Smooth muscle cell (in vitro differentiated cells): Measurements from ENCODE around the gene NKTR. TPM values are rescaled to one million over a fixed set of nuclear protein-coding genes. Genes with fewer than 3 reads are reported as not detected.

Source experiments
- DNase-seq: peaks from one replicate; lab custom pipeline; 2025; ENCODE audit not compliant: unreplicated experiment; lab: John Stamatoyannopoulos, UW
- H2AFZ ChIP-seq: fragments of 200-600 bp; sonication (generic); 2 replicates; pipeline ENCODE4 v1.6.0; 2016; ENCODE audit warnings: antibody characterized with exemption, low read depth, mild to moderate bottlenecking
- H3F3A ChIP-seq: fragments of 200-600 bp; sonication (generic); 2 replicates; pipeline ENCODE4 v1.6.0; 2017; ENCODE audit warnings: antibody characterized with exemption, low read depth
- H3K27ac ChIP-seq: fragments of 200-600 bp; sonication (generic); 2 replicates; pipeline ENCODE4 v1.5.1; 2016; ENCODE audit warnings: low read depth, mild to moderate bottlenecking
- H3K27me3 ChIP-seq: fragments of 200-600 bp; sonication (generic); 2 replicates; pipeline ENCODE4 v1.6.1; 2016; ENCODE audit warnings: low read depth, mild to moderate bottlenecking
- H3K36me3 ChIP-seq: fragments of 200-600 bp; sonication (generic); 2 replicates; pipeline ENCODE4 v1.5.1; 2016; ENCODE audit warnings: low read depth
- H3K4me1 ChIP-seq: fragments of 200-600 bp; sonication (generic); 2 replicates; pipeline ENCODE4 v1.5.1; 2016; ENCODE audit warnings: low read depth
- H3K4me2 ChIP-seq: fragments of 200-600 bp; sonication (generic); 2 replicates; pipeline ENCODE4 v1.6.0; 2016; ENCODE audit warnings: mild to moderate bottlenecking
- H3K4me3 ChIP-seq: fragments of 200-600 bp; sonication (generic); 2 replicates; pipeline ENCODE4 v1.5.1; 2016; ENCODE audit warnings: mild to moderate bottlenecking
- H3K79me2 ChIP-seq: fragments of 200-600 bp; sonication (generic); 2 replicates; pipeline ENCODE4 v1.6.0; 2016; ENCODE audit warnings: low read depth, mild to moderate bottlenecking
- H3K9ac ChIP-seq: fragments of 200-600 bp; sonication (generic); 2 replicates; pipeline ENCODE4 v1.6.0; 2016; ENCODE audit warnings: low read depth
- H3K9me3 ChIP-seq: fragments of 200-600 bp; sonication (generic); replicated peaks from 2 replicates; pipeline ENCODE4 v1.5.1; 2016; ENCODE audit warnings: low read depth
- H4K20me1 ChIP-seq: fragments of 200-600 bp; sonication (generic); 2 replicates; pipeline ENCODE4 v1.6.0; 2016; ENCODE audit warnings: low read depth
- WGBS: methylation state at CpG from one replicate; pipeline ENCODE4 v1.1.7; 2016; ENCODE audit warnings: low lambda C conversion rate; 5-methylcytosine and 5-hydroxymethylcytosine counted together
- polyA plus RNA-seq: library from polyadenylated mRNA; unstranded; fragments of >200 nt; fragmentation: Nextera tagmentation; extraction: Ambion mirVana; gene quantifications from 2 replicates; pipeline ENCODE4 v1.2.1, GENCODE V29; 2016
- total RNA-seq: library from RNA; depleted of rRNA; stranded (reverse); fragments of >200 nt; gene quantifications from 2 replicates; pipeline ENCODE4 v1.2.3, GENCODE V29; 2014
- TF ChIP-seq, protein P1 (sequence below): fragments of 200-600 bp; sonication (generic); IDR thresholded peaks from 2 replicates; pipeline ENCODE4 v1.5.1; 2017; ENCODE audit warnings: borderline replicate concordance, mild to moderate bottlenecking, antibody characterized with exemption; ENCODE audit not compliant: insufficient read depth, poor library complexity, severe bottlenecking

The NKTR gene
- total and polyA plus RNA-seq, 2 experiments from 2014 or later, result 37.1 to 91.3 TPM

DNA sequence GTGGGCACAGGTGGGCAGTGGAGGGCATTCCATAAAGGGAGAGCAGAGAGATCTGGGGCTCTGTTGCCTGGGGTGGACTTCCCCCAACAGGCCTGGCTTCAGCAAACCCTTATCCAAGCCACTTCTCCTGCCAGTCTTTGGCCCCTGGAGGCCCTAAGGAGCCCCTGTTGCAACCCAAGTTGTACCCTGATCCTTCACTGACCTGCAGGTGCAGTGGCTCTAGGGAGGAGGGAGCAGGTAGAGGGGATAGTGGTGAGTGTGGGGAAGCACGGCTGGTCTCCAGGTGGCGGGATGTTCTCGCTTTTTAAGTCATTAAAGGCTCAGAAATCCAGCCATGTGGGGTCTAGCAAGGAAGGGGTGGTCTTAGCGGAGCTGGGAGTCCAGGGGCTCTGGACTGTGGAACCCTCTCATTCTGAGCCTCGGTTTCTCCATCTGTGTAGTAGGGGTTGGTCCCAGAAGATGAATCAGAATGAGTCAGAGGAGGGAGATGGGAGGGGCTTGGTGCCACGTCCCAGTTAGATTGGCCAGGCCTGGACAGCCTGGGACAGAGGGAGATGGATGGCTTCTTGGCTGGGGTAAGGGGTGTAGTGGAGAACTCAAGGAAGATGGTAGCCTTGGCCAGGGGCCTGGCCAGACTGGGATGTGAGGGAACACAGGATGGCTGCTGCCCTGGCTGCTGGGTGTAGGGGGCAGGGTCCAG, 55.6 kb downstream of the NKTR start:
- TF ChIP-seq, protein P1, sequence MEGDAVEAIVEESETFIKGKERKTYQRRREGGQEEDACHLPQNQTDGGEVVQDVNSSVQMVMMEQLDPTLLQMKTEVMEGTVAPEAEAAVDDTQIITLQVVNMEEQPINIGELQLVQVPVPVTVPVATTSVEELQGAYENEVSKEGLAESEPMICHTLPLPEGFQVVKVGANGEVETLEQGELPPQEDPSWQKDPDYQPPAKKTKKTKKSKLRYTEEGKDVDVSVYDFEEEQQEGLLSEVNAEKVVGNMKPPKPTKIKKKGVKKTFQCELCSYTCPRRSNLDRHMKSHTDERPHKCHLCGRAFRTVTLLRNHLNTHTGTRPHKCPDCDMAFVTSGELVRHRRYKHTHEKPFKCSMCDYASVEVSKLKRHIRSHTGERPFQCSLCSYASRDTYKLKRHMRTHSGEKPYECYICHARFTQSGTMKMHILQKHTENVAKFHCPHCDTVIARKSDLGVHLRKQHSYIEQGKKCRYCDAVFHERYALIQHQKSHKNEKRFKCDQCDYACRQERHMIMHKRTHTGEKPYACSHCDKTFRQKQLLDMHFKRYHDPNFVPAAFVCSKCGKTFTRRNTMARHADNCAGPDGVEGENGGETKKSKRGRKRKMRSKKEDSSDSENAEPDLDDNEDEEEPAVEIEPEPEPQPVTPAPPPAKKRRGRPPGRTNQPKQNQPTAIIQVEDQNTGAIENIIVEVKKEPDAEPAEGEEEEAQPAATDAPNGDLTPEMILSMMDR, result no peak
- Histone ChIP-seq H2AFZ (no peak overlapping the region), H3K4me1 (peaks cover 20% of the 10 kb centered on the region), H3K9me3 (no peaks in the 10 kb centered on the region), H3K4me2 (peak overlapping the region; percentile 97), H4K20me1 (peaks cover 49% of the 10 kb centered on the region), H3K4me3 (no peak overlapping the region), H3K27me3 (no peaks in the 10 kb centered on the region), H3F3A (peaks cover 4% of the 10 kb centered on the region), H3K36me3 (no peaks in the 10 kb centered on the region), H3K79me2 (peaks cover 11% of the 10 kb centered on the region), H3K27ac (no peak overlapping the region), H3K9ac (no peak overlapping the region)
- DNase-seq, result no peak
- 80% methylated on average over 6 of the region's 6 CpGs for WGBS

DNA sequence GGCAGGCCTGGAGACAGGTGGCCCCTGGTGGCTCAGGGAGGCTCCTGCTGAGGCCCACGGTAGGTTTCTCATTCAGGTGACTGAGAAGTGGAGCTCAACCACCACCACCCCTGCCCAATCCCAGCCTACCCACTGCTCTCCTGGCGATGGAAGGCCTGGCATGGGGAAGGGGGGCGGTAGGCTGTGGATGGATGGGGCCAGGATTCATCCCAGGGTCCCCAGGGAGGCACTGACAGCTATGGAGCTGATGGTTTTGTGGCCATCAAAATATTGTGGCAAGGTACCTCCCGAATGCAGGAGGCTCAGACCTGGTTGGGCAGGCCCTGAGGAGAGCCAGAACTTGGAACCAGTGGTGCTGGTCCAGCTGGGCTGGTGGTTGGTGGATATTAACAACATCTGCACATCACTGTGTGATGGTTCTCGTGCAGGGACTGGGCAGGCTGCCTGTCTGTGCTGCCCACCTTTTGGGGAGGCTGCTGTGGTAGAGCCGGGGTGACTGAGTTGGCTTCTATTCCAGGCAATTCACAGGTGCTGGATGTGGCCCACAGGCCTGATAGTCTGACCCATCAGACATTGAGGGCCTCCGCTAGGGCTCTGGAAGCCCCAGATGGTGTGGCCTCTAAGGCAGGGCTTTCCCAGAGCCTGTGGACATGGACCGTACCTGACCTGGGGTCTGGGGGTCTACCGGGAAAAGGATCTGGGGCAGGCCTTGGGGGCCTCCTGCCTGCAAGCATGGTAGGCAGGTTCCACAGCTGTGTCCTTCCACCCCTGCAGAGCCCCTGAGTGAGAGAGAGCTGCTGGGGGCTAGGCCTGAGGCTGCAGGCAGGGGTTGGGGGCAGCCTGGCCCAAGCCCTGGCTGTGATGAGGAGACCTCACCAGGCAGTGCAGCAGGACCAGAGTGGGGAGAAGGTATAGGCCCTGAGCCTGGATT, 56.5 kb downstream of the NKTR start:
- Histone ChIP-seq H3K27me3 (no peaks in the 10 kb centered on the region), H3K9ac (no peak overlapping the region), H3K36me3 (no peaks in the 10 kb centered on the region), H3F3A (peaks cover 4% of the 10 kb centered on the region), H4K20me1 (peaks cover 42% of the 10 kb centered on the region), H3K4me2 (no peak overlapping the region), H3K4me1 (peaks cover 16% of the 10 kb centered on the region), H3K9me3 (no peaks in the 10 kb centered on the region), H2AFZ (no peak overlapping the region), H3K79me2 (peaks cover 11% of the 10 kb centered on the region), H3K4me3 (no peak overlapping the region), H3K27ac (no peak overlapping the region)
- TF ChIP-seq, protein P1, result no peak
- no peak for DNase-seq
- WGBS, result 95% methylated on average over 9 of the region's 9 CpGs

DNA sequence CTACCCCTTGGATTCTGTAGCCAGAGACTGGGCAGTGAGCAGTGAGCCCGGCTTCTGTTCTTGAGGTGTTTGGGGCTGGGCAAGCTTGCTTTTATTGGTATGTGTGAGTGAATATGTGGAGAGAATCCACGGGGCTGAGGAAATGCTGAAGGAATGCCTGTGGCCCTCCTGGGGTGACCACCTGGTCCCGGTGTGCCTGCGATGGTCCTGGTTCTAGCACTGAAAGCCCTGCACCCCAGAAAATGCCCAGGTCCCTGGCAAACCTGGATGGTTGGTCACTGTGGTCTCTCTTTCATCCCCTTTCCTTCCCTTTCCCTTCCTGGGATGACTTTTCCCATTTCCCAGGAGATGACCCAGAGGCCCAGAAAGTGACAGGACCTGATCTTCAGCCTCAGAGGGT, 57.2 kb downstream of the NKTR start:
- WGBS, result 92% methylated on average over 4 of the region's 4 CpGs
- Histone ChIP-seq H3K36me3 (no peaks in the 10 kb centered on the region), H3K9ac (no peak overlapping the region), H3K27me3 (no peaks in the 10 kb centered on the region), H4K20me1 (peaks cover 35% of the 10 kb centered on the region), H3K9me3 (no peaks in the 10 kb centered on the region), H3F3A (peaks cover under 1% of the 10 kb centered on the region), H3K27ac (no peak overlapping the region), H3K79me2 (peaks cover 11% of the 10 kb centered on the region), H2AFZ (no peak overlapping the region), H3K4me3 (no peak overlapping the region), H3K4me2 (no peak overlapping the region), H3K4me1 (peaks cover 9% of the 10 kb centered on the region)
- TF ChIP-seq, protein P1, result no peak
- no peak for DNase-seq
